Kidney epithelial cell (primary cell): ENCODE data around the gene FAM234A. TPM values are rescaled to one million over a fixed set of nuclear protein-coding genes. Genes with fewer than 3 reads are reported as not detected.
"Not testable (repeated sequence)": the region's sequence is repeated elsewhere in the genome, so short reads cannot be mapped to it uniquely, and the experiment has no call there.

Source experiments
- DNase-seq: peaks from one replicate; pipeline ENCODE4 v3.0.0-alpha.2; 2010; ENCODE audit warnings: low read depth
- H3K27me3 ChIP-seq: 2 replicates; pipeline ENCODE4 v1.6.0; 2011; ENCODE audit warnings: low read length; ENCODE audit not compliant: control insufficient read depth, insufficient read depth
- H3K36me3 ChIP-seq: 2 replicates; pipeline ENCODE4 v1.5.1; 2011; ENCODE audit warnings: low read length; ENCODE audit not compliant: control insufficient read depth, insufficient read depth
- H3K4me3 ChIP-seq: 2 replicates; pipeline ENCODE4 v1.5.1; 2011; ENCODE audit warnings: low read depth, mild to moderate bottlenecking, control low read depth, low read length
- CTCF ChIP-seq: IDR thresholded peaks from 2 replicates; pipeline ENCODE4 v1.5.1; 2011; ENCODE audit warnings: mild to moderate bottlenecking, moderate library complexity, low read length, control low read depth, inconsistent platforms; ENCODE audit not compliant: insufficient read depth, poor library complexity, severe bottlenecking
- total RNA-seq: library from RNA; depleted of rRNA; stranded (reverse); fragments of >200 nt; gene quantifications from 2 replicates; pipeline ENCODE4 v1.2.3, GENCODE V29; 2015

Gene FAM234A
- total RNA-seq, 1 donor from 2014 or later, result 97.5 TPM

- H3K4me3 ChIP-seq, result no peak overlapping the region
- peaks cover 1% of the 10 kb centered on the region for H3K36me3 ChIP-seq
- no peak for DNase-seq
- no peaks in the 10 kb centered on the region for H3K27me3 ChIP-seq
- no peak for TF ChIP-seq CTCF
Measured at GRCh38 chr16:203246-203645, 31.4 kb upstream of the FAM234A start.

- H3K27me3 ChIP-seq, DNase-seq, H3K36me3 ChIP-seq, H3K4me3 ChIP-seq: not testable (repeated sequence)
Measured at GRCh38 chr16:204046-204445, 30.6 kb upstream of the FAM234A start.

GRCh38 chr16:209359-209758 is 25.3 kb upstream of the FAM234A start:
- not testable (repeated sequence) for H3K27me3 ChIP-seq, H3K4me3 ChIP-seq, DNase-seq, H3K36me3 ChIP-seq

GRCh38 chr16:211631-212180 is 22.9 kb upstream of the FAM234A start:
- not testable (repeated sequence) for DNase-seq, H3K36me3 ChIP-seq, H3K27me3 ChIP-seq, H3K4me3 ChIP-seq

- H3K4me3 ChIP-seq, result no peak overlapping the region
- no peak for TF ChIP-seq CTCF
- no peaks in the 10 kb centered on the region for H3K27me3 ChIP-seq
- peaks cover 1% of the 10 kb centered on the region for H3K36me3 ChIP-seq
- no peak for DNase-seq
Measured at GRCh38 chr16:212999-213398, 21.6 kb upstream of the FAM234A start.

GRCh38 chr16:220021-220420 is 14.6 kb upstream of the FAM234A start:
- H3K27me3 ChIP-seq, result no peaks in the 10 kb centered on the region
- TF ChIP-seq CTCF, result no peak
- no peak overlapping the region for H3K4me3 ChIP-seq
- H3K36me3 ChIP-seq, result peaks cover 1% of the 10 kb centered on the region
- no peak for DNase-seq

- Histone ChIP-seq H3K27me3 (no peaks in the 10 kb centered on the region), H3K36me3 (peaks cover 1% of the 10 kb centered on the region), H3K4me3 (peak overlapping the region; percentile 98)
- DNase-seq, result no peak
- no peak for TF ChIP-seq CTCF
Measured at GRCh38 chr16:228151-228851, 6.3 kb upstream of the FAM234A start.
